Measurements from ENCODE around the gene TMEM87B.

Gene TMEM87B

GRCh38 chr2:112140205-112140802 lies 85.2 kb downstream of the TMEM87B start:
- H3K27ac ChIP-seq: no peak overlapping the region
- TF ChIP-seq, protein P1, sequence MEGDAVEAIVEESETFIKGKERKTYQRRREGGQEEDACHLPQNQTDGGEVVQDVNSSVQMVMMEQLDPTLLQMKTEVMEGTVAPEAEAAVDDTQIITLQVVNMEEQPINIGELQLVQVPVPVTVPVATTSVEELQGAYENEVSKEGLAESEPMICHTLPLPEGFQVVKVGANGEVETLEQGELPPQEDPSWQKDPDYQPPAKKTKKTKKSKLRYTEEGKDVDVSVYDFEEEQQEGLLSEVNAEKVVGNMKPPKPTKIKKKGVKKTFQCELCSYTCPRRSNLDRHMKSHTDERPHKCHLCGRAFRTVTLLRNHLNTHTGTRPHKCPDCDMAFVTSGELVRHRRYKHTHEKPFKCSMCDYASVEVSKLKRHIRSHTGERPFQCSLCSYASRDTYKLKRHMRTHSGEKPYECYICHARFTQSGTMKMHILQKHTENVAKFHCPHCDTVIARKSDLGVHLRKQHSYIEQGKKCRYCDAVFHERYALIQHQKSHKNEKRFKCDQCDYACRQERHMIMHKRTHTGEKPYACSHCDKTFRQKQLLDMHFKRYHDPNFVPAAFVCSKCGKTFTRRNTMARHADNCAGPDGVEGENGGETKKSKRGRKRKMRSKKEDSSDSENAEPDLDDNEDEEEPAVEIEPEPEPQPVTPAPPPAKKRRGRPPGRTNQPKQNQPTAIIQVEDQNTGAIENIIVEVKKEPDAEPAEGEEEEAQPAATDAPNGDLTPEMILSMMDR (conservative IDR thresholded peaks at IDR 0.05; ENCODE audit: low read depth): no peak
- no peak for DNase-seq (ENCODE audit: low spot score)
- ChIA-PET CTCF (no interaction called here), POLR2A (ENCODE audit: low non-redundant PET) (no interaction called here)

DNA sequence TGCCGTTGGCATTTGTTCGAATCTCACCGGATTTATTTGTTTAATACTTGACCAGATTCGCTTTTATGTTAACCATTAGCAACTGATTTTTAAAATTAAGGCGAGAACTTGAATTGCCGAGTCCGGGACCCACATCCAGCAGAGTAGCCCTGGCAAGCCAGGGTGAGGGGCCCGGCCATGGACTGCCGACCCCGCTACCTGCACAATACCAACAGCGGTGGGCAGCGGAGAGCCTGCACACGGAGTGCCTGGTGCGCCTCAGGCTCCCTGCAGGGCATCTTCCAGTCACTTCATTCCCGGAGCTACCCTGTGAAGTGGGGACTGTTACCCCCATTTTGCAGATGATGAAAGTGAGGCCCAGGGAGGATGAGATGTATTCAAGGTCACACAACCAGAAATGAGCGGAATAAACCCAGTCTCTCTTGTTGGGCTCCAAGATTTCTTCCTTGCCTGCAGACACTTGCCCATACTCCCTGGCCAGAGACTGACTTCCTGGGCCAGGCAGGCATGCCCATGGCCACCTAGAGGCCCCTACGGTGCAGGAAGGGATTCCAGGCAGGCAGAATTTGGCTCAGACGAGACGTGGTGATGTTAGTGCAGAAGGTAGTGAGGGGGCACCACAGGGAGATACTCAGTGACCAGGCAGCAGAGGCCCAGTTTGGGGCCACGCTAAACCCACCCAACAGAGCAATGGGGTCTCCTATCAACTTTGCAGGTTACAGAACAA lies 86.0 kb downstream of the TMEM87B start:
- H3K27ac ChIP-seq: no peak overlapping the region
- ChIA-PET CTCF (no interaction called here), POLR2A (ENCODE audit: low non-redundant PET) (no interaction called here)
- no peak for DNase-seq (ENCODE audit: low spot score)
- TF ChIP-seq, protein P1 (conservative IDR thresholded peaks at IDR 0.05; ENCODE audit: low read depth): no peak

GRCh38 chr2:112141626-112142007 lies 86.5 kb downstream of the TMEM87B start:
- CTCF ChIA-PET: interaction anchor here (0.6 kb wide), 1 partner anchor 24 kb away, joined by 6 read pairs; no protein-coding TSS in a partner anchor

DNA sequence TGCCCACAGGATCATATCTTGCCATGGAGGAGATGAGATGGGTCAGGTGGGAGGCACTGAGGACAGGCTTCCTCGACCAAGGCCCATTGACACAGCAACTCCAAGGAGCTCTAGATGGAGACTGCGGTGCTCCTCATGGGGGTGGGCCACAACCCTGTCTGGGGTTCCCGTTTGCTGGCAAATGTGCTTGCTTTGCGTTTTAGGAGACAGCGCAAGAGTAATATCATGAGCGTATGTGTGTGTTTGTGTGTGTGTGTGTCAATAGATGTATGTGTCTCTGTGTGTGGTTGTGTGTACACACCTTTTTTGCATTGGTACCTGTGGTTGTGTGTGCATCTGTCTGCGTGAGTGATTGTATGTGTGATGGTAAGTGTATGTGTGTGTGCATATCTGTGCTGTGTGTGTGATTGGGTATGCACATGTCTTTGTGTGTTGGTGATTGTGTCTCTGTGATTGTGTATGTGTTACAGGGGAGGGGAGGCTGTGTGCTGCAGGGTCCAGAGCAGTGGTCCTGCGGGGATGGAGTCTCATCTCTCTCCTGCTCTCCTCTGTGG lies 87.5 kb downstream of the TMEM87B start:
- H3K27ac ChIP-seq: no peak overlapping the region
- ChIA-PET CTCF (interaction anchor here (0.6 kb wide), 1 partner anchor 26 kb away, joined by 3 read pairs; no protein-coding TSS in a partner anchor), POLR2A (ENCODE audit: low non-redundant PET) (no interaction called here)
- TF ChIP-seq, protein P1 (conservative IDR thresholded peaks at IDR 0.05; ENCODE audit: low read depth): no peak
- no peak for DNase-seq (ENCODE audit: low spot score)

More at GRCh38 chr2:112141626-112142007, 86.5 kb downstream of the TMEM87B start:
- TF ChIP-seq, protein P1 (conservative IDR thresholded peaks at IDR 0.05; ENCODE audit: low read depth): no peak
- POLR2A ChIA-PET (ENCODE audit: low non-redundant PET): no interaction called here
- H3K27ac ChIP-seq: no peak overlapping the region
- no peak for DNase-seq (ENCODE audit: low spot score)

GRCh38 chr2:112143150-112143549 lies 88.1 kb downstream of the TMEM87B start:
- TF ChIP-seq, protein P1 (conservative IDR thresholded peaks at IDR 0.05; ENCODE audit: low read depth): no peak
- no peak for DNase-seq (ENCODE audit: low spot score)
- ChIA-PET CTCF (no interaction called here), POLR2A (ENCODE audit: low non-redundant PET) (no interaction called here)
- H3K27ac ChIP-seq: no peak overlapping the region

GRCh38 chr2:112144966-112145365 lies 89.9 kb downstream of the TMEM87B start:
- ChIA-PET POLR2A (ENCODE audit: low non-redundant PET) (no interaction called here), CTCF (interaction anchor here (0.6 to 0.7 kb wide), 2 partner anchors 23 to 605 kb away, joined by 3 read pairs; no protein-coding TSS in a partner anchor)
- TF ChIP-seq, protein P1 (conservative IDR thresholded peaks at IDR 0.05; ENCODE audit: low read depth): no peak
- H3K27ac ChIP-seq: no peak overlapping the region
- no peak for DNase-seq (ENCODE audit: low spot score)
